PC-9 (cell line): ENCODE data around the gene BFSP2. TPM values are rescaled to one million over a fixed set of nuclear protein-coding genes. Genes with fewer than 3 reads are reported as not detected.
A peak's percentile ranks its signal among the peaks of the same experiment; 100 is the strongest.

Source experiments
- BruUV-seq: library from RNA; stranded (reverse); fragments of 400-500 nt; replicated peaks from 2 replicates; lab custom pipeline; 2021; lab: Mats Ljungman, UMichigan
- CTCF ChIA-PET: fragments of 300-600 bp; sonication (Branson Sonifier 250); formaldehyde crosslinking; loops from one replicate; lab custom pipeline; 2022; ENCODE audit warnings: antibody characterized with exemption; lab: Charles Lee
- POLR2A ChIA-PET: fragments of 300-600 bp; sonication (Branson Sonifier 250); formaldehyde crosslinking; loops from one replicate; lab custom pipeline; 2022; ENCODE audit warnings: antibody characterized with exemption; ENCODE audit not compliant: unreplicated experiment; lab: Charles Lee
- DNase-seq, 2 experiments: peaks; one replicate each; pipeline versions ENCODE4 v3.0.0 to v3.0.0-alpha.2; 2015 to 2022; ENCODE audit warnings: mixed read lengths in 1 of 2
- H2AFZ ChIP-seq: fragments of 200-600 bp; sonication (generic); 2 replicates; pipeline ENCODE4 v1.8.1; 2017; ENCODE audit warnings: antibody characterized with exemption
- H3F3A ChIP-seq: fragments of 200-600 bp; sonication (generic); 2 replicates; pipeline ENCODE4 v1.8.1; 2017; ENCODE audit warnings: antibody characterized with exemption, mild to moderate bottlenecking, low read depth; ENCODE audit not compliant: insufficient read depth
- H3K27ac ChIP-seq: fragments of 200-600 bp; sonication (generic); 2 replicates; pipeline ENCODE4 v1.6.1; 2016; ENCODE audit warnings: mixed run types
- H3K27me3 ChIP-seq: fragments of 200-600 bp; sonication (generic); 2 replicates; pipeline ENCODE4 v1.6.1; 2016; ENCODE audit warnings: low read depth, mixed run types; ENCODE audit not compliant: insufficient read depth
- H3K36me3 ChIP-seq: fragments of 200-600 bp; sonication (generic); 2 replicates; pipeline ENCODE4 v1.6.1; 2016; ENCODE audit warnings: low read depth, mixed run types
- H3K4me1 ChIP-seq: fragments of 200-600 bp; sonication (generic); replicated peaks from 2 replicates; pipeline ENCODE4 v1.6.1; 2016; ENCODE audit warnings: mixed run types; ENCODE audit not compliant: insufficient read depth
- H3K4me2 ChIP-seq: fragments of 200-600 bp; sonication (generic); 2 replicates; pipeline ENCODE4 v1.6.1; 2017; ENCODE audit warnings: mixed run types
- H3K4me3 ChIP-seq: fragments of 200-600 bp; sonication (generic); 2 replicates; pipeline ENCODE4 v1.6.1; 2016; ENCODE audit warnings: mixed run types
- H3K79me2 ChIP-seq: fragments of 200-600 bp; sonication (generic); 2 replicates; pipeline ENCODE4 v1.6.1; 2017; ENCODE audit warnings: low read depth, mixed run types
- H3K9me2 ChIP-seq: fragments of 200-600 bp; sonication (generic); 2 replicates; pipeline ENCODE4 v1.8.1; 2017; ENCODE audit warnings: mild to moderate bottlenecking; ENCODE audit not compliant: insufficient read depth
- H3K9me3 ChIP-seq: fragments of 200-600 bp; sonication (generic); 2 replicates; pipeline ENCODE4 v1.8.1; 2016; ENCODE audit warnings: low read depth; ENCODE audit not compliant: insufficient read depth
- H4K20me1 ChIP-seq: fragments of 200-600 bp; sonication (generic); 2 replicates; pipeline ENCODE4 v1.8.1; 2017; ENCODE audit not compliant: insufficient read depth
- EZH2 ChIP-seq: fragments of 200-600 bp; sonication (generic); IDR thresholded peaks from 2 replicates; pipeline ENCODE4 v1.8.0; 2017; ENCODE audit warnings: antibody characterized with exemption, low read depth
- intact Hi-C: fragments of 100-400 bp; cut with micrococcal nuclease; formaldehyde crosslinking; loops from one replicate; pipeline ENCODE4 v1.10.0; 2022; ENCODE audit not compliant: unreplicated experiment
- total RNA-seq: library from RNA; stranded (reverse); gene quantifications from 2 replicates; pipeline ENCODE4 v1.2.3, GENCODE V29; 2021
- TF ChIP-seq, protein P1 (sequence below): fragments of 200-600 bp; sonication (generic); conservative IDR thresholded peaks from 2 replicates; pipeline ENCODE4 v1.6.1; 2017; ENCODE audit warnings: mixed run types, antibody characterized with exemption, mild to moderate bottlenecking, moderate library complexity

Gene BFSP2
- total RNA-seq, 1 experiment from 2014 or later: not detected

DNA sequence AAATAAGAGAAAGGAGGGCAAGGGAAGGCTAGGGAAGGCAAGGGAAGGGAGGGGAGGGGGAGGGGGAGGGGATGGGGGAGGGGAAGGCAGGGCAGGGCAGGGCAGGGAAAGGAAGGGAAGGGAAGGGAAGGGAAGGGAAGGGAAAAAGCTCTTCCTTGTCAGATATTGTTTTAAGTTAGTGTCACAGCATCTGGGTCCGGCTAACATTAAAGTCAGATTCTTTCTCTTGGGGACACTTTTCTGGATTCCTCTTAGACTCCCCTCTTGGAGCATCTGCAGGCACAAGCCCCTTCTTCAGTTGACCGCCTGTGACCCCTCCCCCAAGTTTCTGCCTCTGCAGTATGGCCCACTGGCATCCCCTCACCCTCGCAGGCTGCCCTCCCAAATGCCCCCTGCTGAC lies 26.0 kb downstream of the BFSP2 start:
- Histone ChIP-seq H3K4me2 (no peak overlapping the region), H4K20me1 (no peaks in the 10 kb centered on the region), H3K27ac (no peak overlapping the region), H3F3A (no peaks in the 10 kb centered on the region), H3K9me3 (no peaks in the 10 kb centered on the region), H3K4me1 (no peaks in the 10 kb centered on the region), H3K79me2 (no peaks in the 10 kb centered on the region), H3K9me2 (no peaks in the 10 kb centered on the region), H2AFZ (no peak overlapping the region), H3K4me3 (no peak overlapping the region), H3K36me3 (no peaks in the 10 kb centered on the region), H3K27me3 (peaks cover 40% of the 10 kb centered on the region)
- DNase-seq: no peak
- TF ChIP-seq, protein P1, sequence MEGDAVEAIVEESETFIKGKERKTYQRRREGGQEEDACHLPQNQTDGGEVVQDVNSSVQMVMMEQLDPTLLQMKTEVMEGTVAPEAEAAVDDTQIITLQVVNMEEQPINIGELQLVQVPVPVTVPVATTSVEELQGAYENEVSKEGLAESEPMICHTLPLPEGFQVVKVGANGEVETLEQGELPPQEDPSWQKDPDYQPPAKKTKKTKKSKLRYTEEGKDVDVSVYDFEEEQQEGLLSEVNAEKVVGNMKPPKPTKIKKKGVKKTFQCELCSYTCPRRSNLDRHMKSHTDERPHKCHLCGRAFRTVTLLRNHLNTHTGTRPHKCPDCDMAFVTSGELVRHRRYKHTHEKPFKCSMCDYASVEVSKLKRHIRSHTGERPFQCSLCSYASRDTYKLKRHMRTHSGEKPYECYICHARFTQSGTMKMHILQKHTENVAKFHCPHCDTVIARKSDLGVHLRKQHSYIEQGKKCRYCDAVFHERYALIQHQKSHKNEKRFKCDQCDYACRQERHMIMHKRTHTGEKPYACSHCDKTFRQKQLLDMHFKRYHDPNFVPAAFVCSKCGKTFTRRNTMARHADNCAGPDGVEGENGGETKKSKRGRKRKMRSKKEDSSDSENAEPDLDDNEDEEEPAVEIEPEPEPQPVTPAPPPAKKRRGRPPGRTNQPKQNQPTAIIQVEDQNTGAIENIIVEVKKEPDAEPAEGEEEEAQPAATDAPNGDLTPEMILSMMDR: no peak
- TF ChIP-seq EZH2: no peak
- CTCF ChIA-PET: no interaction called here
- POLR2A ChIA-PET: interaction anchor here (0.7 kb wide), 1 partner anchor 805 kb away, joined by 4 read pairs; no protein-coding TSS in a partner anchor
- no TSS peak for BruUV-seq
- intact Hi-C loops: loop anchor here (10.0 kb wide), 1 partner anchor 379 kb away; the partner anchor contains the start of gene SRPRB

DNA sequence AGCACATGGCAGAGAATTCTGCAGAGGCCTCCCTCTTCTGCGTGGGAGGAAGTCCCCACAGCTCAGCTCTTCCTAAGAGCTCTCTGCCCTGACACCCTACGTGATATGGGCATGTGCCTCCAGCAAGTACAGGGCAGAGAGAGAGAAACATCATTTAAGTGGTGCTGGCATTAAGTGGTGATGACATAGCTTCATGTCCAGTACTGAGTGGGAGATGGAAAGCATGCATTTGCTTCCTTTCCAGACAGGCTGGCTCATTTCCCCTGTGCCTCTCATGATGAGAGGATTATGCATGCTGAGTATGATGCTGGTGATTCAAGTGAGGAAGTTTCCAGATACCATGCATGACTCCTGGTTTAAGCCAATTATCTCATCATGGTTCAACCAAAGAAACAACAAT lies 26.9 kb downstream of the BFSP2 start:
- no peaks in the 10 kb centered on the region for H3K9me2 ChIP-seq
- no peak for DNase-seq
- no peaks in the 10 kb centered on the region for H3F3A ChIP-seq
- POLR2A ChIA-PET: interaction anchor here (0.5 kb wide), 1 partner anchor 938 kb away, joined by 3 read pairs; no protein-coding TSS in a partner anchor
- CTCF ChIA-PET: no interaction called here
- no peak overlapping the region for H3K4me2 ChIP-seq
- no peak overlapping the region for H3K4me3 ChIP-seq
- H3K4me1 ChIP-seq: no peaks in the 10 kb centered on the region
- intact Hi-C loops: loop anchor here (10.0 kb wide), 1 partner anchor 378 kb away; the partner anchor contains the start of gene SRPRB
- no peak overlapping the region for H2AFZ ChIP-seq
- TF ChIP-seq, protein P1: no peak
- no peak for TF ChIP-seq EZH2
- no peaks in the 10 kb centered on the region for H4K20me1 ChIP-seq
- H3K27me3 ChIP-seq: peaks cover 39% of the 10 kb centered on the region
- no peaks in the 10 kb centered on the region for H3K79me2 ChIP-seq
- BruUV-seq: no TSS peak
- H3K9me3 ChIP-seq: no peaks in the 10 kb centered on the region
- H3K36me3 ChIP-seq: no peaks in the 10 kb centered on the region
- no peak overlapping the region for H3K27ac ChIP-seq

DNA sequence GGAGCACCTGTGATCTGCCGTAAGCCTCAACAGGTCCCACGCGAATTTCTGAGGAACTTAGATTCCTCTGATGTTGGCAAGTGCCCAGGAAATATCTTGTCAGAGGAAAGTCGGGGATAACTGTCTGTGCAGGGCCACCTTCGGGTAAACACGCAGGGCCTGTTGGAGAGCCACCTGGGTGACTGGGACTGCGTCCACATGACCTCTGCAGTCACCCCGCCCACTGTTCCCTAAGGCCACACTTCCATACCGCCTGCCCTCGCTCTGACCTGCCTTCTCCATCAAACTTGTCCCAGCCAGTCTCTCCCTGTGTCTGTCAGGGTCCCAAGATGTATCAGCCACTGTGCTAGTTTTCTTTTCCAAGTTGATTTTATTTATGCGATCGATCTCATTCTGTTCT lies 28.7 kb downstream of the BFSP2 start:
- no peaks in the 10 kb centered on the region for H3K4me1 ChIP-seq
- no TSS peak for BruUV-seq
- POLR2A ChIA-PET: no interaction called here
- TF ChIP-seq, protein P1: no peak
- no peak for TF ChIP-seq EZH2
- no peaks in the 10 kb centered on the region for H3F3A ChIP-seq
- no peak overlapping the region for H2AFZ ChIP-seq
- intact Hi-C loops: loop anchor here (10.0 kb wide), 1 partner anchor 376 kb away; the partner anchor contains the start of gene SRPRB
- H3K79me2 ChIP-seq: no peaks in the 10 kb centered on the region
- no peak overlapping the region for H3K4me2 ChIP-seq
- H3K9me3 ChIP-seq: no peaks in the 10 kb centered on the region
- H3K9me2 ChIP-seq: no peaks in the 10 kb centered on the region
- CTCF ChIA-PET: no interaction called here
- H3K4me3 ChIP-seq: no peak overlapping the region
- no peaks in the 10 kb centered on the region for H4K20me1 ChIP-seq
- H3K36me3 ChIP-seq: no peaks in the 10 kb centered on the region
- peaks cover 33% of the 10 kb centered on the region for H3K27me3 ChIP-seq
- no peak overlapping the region for H3K27ac ChIP-seq
- DNase-seq: peak in 1 of 2 experiments; percentile 46
